HG03064 (cell line): Measurements from ENCODE around the gene CATSPER3.
"Not testable (repeated sequence)": the region's sequence is repeated elsewhere in the genome, so short reads cannot be mapped to it uniquely, and the experiment has no call there.

Experiments
- ATAC-seq: cut with Tn5 transposase; IDR thresholded peaks from one replicate; pipeline ENCODE4 v1.9.1; 2021; ENCODE audit warnings: low read depth; ENCODE audit not compliant: unreplicated experiment

The CATSPER3 gene

DNA sequence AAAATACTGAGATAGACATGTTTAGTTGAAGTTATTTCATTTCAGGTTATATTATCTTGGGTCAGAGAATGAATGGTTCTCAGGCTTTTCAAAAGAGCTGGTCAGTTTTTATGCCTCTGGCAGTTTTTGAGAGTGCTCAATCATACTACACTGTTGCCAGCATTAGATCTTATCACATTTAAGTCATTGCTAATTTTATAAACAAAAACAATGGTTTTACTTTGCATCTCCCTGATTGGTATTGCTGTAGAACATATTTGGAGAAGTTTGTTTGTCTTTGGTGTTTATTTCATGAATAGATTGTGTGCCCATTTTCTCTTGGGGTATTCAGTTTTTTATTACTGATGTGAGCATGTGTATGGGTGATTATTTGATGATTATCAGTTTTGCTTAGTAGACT lies 1.5 kb downstream of the CATSPER3 start:
- ATAC-seq: no peak

DNA sequence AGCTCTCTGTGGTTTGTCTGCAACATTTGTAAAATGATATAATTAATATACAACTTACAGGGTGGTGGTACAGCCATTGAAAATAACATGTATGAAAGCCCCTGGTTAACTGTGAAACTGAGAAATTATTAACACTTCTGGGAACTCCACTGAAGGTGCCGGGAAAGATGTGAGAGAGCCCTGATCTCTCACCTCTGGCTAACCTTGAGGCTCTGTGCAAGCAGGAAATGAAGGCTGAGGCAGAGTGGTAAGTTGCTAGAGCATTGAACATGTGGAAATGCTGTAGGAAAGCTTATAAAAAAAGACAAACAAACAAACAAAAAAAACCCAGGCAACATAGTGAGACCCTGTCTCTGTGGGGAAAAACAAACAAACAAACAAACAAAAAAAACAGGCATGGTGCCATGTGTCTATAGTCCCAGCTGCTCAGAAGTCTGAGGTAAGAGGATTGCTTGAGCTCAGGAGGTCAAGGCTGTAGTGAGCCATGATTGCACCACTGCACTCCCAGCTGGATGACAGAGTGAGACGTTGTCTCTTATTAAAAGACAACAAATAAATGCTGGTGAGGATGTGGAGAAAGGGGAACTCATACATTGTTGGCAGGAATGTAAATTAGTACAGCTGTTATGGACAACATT lies 7.5 kb downstream of the CATSPER3 start:
- no peak for ATAC-seq

DNA sequence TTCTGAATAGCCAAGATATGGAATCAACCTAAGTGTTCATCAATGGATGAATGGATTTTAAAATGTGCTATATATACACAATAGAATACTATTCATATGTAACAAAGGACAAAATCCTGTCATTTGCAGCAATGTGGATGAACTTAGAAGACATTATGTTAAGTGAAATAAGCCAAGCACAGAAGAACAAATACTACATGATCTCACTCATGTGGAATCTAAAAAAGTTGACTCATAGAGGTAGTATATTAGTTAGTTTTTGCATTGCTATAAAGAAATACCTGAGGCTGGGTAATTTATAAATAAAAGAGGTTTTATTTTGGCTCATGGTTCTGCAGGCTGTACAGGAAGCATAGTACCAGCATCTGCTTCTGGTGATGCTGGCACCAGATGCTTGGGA lies 8.1 kb downstream of the CATSPER3 start:
- ATAC-seq: no peak

DNA sequence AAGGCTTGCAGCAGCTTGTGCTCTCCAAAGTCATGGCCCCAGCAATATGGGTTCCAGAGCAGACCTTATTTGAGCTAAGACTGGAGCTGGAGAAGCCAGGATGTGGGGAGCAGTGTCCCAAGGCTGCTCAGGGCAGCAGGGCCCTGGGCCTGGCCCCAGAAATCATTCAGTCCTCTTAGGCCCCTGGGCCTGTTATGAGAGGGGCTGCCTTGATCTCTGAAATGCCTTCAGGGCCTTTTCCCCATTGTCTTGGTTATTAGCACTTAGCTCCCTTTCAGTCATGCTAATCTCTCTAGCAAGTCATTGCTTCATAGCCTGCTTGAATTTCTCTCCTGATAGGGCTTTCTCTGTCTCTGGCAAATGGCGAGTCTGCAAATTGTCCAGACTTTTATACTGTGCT lies 9.1 kb downstream of the CATSPER3 start:
- ATAC-seq: no peak

DNA sequence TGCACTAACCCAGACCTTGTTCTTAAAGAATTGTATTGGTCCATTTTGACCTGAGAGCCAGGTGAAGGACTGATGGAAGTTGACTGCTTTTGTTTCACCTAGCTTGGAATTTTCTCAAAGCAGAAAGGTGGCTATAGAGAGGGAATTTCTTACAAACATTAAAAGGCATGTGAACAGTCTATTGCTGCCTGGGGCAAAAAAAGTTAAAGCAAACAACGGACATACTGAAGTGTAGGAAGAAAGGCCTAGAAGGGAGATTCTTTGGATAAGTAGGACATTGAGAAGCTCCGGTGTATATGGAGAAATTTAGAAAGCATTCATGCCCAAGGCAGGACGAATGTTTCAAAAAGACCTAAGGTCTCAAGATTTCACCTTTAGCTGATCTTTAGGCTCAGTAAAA lies 11.7 kb downstream of the CATSPER3 start:
- no peak for ATAC-seq

DNA sequence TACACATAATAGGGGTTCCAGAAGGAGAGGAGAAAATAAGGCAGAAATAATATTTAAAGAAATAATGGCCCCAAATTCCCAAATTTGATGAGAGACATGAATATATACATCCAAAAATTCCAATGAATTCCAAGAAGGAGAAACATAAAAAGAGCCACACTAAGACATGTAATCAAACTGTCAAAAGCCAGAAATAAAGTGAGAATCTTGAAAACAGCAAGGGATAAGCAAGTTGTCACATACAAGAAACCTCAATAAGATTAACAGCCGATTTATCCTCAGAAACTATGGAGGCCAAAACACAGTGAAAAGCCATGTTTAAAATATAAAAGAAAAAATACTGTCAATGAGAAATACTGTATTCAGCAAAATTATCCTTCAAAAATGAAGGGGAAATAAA lies 14.5 kb downstream of the CATSPER3 start:
- ATAC-seq: no peak

DNA sequence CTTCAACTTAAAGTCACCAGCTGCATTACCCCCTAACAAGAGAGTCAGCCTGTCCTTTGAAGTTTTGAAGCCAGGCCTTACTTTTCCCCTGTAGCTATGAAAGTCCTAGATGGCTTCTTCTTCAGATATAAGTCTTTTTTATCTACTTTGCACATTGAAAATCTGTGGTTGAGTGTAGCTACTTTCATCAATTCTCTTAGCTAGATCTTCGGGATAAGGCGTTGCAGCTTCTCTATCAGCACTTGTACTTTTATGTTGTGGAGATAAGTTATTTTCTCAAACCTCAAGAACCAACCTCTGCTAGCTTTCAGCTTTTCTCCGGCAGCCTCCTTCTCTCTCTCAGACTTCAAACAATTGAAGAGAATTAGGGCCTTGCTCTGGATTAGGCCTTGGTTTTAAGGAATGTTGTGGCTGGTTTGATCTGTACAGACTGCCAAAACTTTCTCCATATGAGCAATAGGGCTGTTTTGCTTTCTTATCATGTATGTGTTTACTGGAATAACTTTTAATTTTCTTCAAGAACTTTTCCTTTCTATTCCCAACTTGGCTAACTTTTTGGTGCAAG lies 21.6 kb downstream of the CATSPER3 start:
- no peak for ATAC-seq

DNA sequence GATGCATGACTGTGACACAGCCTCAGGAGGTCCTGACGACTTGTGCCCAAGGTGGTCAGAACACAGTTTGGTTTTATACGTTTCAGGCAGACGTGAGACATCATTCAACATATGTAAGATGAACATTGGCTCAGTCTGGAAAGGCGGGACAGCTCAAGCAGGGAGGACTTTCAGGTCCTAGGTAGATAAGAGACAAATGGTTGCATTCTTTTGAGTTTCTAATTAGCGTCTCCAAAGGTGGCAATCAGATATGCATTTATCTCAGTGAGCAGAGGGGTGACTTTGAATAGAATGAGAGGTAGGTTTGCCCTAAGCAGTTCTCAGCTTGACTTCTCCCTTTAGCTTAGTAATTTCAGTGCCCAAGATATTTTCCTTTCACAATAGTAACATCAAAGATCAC lies 22.5 kb downstream of the CATSPER3 start:
- not testable (repeated sequence) for ATAC-seq

DNA sequence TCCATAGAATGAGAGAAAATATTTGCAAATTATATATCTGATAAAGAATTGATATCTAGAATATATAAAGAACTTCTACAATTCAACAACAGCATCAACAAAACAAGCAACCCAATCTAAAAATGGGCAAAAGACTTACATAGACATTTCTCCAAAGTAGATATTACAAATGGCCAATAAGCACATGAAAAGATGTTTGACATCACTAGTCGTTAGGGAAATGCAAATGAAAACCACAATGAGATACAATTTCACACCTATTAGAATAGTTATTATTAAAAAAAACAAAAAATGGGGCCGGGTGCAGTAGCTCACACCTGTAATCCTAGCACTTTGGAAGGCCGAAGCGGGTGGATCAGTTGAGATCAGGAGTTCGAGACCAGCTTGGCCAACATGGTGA lies 24.4 kb downstream of the CATSPER3 start:
- ATAC-seq: no peak

DNA sequence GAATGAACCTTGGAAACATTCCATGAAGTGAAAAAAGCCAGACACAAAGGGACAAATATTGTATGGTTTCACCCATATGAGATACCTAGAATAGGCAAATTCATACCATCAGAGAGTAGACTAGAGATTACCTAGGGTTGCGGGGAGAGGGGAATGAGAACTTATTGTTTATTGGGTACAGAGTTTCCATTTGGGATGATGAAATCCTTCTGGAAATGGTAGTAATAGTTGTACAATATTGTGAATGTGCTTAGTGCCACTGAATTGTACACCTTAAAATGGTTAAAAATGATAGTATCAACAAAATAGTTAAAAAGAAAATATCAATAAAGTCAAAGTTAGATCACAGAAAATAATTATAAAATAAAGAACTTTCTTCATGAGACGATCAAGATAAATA lies 25.5 kb downstream of the CATSPER3 start:
- ATAC-seq: no peak

DNA sequence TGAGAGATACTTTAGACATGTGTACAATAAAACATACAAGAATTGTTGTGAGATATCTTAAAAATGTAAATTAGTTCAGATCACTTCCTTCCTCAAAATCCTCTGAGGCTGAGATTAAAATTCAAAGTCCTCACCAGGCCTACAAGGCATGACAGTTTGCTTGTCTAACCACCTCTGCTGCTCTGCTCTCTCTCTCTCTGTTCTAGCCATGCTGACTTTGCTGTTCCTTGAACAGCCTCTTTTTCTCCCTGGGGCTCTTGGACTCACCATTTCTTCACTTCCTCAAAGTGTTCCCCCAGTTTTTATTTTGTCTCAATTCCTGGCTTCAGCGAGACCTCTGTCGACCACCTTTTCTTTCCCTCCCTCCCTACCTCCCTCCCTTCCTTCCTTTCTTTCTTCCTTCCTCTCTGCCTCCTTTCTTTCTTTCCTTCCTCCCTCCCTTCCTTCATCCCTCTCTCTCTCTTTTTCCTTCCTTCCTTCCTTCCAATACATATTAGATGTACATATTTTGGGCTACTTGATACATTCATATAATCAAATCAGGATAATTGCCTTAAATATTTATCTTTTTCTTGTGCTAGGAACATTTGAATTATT lies 27.0 kb downstream of the CATSPER3 start:
- ATAC-seq: no peak

DNA sequence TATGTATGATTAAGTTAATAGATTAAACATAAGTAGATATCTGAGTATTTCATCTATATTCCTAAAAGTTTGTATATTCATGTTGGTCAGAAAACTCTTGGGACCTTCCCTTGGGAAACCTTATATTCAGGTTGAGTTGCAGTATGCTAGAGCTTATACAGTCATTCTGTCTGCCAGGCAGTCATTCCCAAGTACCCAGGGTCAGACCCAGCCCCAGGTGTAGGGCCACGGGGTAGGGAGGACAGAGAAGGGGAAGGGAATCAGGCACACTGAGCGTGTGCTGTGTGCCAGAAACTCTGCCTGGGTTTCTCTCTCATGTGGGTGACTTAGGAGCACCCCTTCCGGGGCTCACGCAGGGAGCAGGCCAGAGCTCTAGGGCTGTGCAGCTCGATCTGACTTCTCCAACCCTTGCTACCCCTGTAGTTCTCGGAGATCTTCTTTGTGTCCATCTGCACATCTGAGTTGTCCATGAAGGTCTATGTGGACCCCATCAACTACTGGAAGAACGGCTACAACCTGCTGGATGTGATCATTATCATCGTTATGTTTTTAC lies 28.2 kb downstream of the CATSPER3 start:
- ATAC-seq: no peak

DNA sequence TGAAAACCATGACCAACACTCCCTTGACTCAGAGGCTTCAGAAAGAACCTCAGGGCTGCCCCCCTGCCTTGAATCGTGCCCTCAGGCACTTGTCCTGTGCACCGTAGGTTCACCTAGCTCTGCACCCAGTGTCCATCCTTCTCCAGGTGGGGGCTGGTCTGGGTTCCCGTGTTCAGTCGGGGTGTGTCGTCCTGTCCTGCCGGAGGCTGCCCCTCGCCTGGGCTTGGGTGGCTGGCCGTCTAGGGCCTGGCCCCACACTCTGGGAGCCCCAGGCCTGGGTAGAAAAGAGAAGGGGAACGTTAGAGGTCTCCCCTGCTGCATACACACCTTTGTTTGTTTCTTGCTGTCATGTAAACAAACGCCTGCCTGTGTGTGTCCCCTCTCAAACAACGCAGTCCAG lies 29.3 kb downstream of the CATSPER3 start:
- ATAC-seq: no peak

DNA sequence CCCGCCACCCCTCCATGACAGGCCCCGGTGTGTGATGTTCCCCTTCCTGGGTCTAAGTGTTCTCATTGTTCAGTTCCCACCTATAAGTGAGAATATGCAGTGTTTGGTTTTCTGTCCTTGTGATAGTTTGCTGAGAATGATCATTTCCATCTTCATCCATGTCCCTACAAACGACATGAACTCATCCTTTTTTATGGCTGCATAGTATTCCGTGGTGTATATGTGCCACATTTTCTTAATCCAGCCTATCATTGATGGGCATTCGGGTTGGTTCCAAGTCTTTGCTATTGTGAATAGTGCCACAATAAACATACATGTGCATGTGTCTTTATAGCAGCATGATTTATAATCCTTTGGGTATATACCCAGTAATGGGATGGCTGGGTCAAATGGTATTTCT lies 30.4 kb downstream of the CATSPER3 start:
- not testable (repeated sequence) for ATAC-seq

DNA sequence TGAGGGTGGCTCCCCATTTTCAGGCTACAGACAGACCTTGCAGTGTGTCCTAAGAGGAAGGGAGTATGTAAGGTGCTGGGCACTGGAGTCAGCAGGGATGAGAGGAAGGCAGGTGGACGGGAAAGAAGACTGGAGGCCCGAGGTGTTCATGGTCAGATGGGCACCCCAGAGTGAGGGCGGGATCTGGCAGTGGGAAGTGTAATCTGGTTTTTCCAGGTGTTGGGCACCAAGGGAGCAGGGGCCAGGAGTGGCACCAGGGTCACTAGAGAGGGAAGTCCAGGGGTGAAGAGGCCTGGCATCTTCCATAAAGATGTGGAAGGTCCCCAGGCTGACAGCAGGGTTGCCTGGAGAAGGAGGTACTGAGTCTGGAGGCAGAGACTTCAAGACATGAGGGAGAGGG lies 36.7 kb downstream of the CATSPER3 start:
- ATAC-seq: no peak

DNA sequence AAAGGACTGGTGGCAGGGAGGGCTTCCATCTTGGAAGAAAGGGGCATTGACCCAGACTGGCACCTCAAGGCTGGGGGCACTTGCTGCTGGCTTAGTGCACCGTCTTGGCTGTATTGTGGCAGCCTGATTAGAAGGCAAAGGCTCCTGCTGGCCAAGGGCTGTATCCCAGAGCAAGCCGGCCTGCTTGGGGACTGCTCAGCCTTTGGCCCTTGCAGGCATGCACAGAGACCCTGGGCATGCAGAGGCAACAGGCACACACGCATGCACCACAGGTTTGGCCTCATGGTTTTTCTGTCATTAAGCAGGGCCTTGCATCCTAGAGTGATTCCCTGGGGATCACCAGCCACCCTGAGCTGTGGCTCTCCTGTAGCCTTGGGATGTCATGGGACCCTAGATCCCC lies 37.4 kb downstream of the CATSPER3 start:
- no peak for ATAC-seq

DNA sequence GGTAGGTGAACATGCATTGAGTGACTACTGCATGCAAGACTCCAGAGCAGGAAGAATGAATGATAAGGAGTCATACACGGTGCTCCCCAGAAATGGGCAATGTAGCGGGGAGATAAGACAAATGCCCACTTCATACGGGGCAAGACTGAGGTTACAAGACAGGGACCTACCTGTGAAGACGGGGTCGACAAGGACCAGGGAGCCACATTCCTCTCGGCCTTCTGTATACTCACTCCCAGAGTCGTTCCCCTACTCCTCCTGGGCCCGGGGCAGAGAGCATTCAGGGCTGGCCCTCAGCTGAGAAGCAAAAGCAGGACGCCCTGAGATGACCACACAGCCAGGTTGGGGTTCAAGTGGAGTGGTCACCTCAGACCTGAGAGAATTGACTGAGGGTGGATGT lies 39.6 kb downstream of the CATSPER3 start:
- ATAC-seq: no peak

DNA sequence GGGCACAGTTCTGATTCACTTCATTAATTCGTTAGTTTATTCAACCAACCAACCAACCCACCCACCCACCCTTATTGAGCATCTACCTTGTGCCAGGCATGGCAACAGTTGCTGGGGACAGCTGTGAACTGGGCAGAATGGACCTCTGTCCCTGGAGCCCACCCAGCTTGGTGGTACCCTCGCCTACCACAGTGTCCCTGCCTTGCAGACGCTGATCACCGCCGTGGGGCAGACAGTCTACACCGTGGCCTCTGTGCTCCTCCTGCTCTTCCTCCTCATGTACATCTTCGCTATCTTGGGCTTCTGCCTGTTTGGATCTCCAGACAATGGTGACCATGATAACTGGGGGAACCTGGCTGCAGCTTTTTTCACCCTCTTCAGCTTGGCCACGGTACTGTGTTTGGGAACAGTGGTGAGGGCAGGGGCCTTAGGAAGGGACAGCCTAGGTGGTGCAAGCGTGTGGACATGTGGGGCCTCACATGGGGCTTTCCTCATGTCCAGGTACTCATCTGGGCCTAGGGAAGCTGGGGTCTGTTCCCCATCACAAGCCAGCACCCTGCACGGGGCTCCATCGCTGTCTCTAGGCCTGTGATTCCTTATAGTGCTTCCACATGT lies 40.1 kb downstream of the CATSPER3 start:
- no peak for ATAC-seq

DNA sequence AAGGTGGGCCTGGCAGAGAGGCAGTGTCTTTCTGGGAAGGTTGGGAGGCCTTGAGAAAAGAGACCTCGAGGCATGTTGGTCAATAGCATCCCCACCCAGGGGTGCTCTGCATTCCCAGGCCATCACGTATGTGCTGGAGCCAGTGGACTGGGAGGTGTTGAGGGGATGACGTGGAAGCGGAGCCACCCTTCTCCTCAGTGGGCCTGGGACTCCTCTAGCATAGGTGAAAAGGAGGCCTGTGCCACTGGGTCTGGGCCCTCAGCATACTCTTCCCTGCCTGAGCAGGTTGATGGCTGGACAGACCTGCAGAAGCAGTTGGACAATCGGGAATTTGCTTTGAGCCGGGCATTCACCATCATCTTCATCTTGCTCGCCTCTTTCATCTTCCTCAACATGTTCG lies 40.8 kb downstream of the CATSPER3 start:
- no peak for ATAC-seq

DNA sequence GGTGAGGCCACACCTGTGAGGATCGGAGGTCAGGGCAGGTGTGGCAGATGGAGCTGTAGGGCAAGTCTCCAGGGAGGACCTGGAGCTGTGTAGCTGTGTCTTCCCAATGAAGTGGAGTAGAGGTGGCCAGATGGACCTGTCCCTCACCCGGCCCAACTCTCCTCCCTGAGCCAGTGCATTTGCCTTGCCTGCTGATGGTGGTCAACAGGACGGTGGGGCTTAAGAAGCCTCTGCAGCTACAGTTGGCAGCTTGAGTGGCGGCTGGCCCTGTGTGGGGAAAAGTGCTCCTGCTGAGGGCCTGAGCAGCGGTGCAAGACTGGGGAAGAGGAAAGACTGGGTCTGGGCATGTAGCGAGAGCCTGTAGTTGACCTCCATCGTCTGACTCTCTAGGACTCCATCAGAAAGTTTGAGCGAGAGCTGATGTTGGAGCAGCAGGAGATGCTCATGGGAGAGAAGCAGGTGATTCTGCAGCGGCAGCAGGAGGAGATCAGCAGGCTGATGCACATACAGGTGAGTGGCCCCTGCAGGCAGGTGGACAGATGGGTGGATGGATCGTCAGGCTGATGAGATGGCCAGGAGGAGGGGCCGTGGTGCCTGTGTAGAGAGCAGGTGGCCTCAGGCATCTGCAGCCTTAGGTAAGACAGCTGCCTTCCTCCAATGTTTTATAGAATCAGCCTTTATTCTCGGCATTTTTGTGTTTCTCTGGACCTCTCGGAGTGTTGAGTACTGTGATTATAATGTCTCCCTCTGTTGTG lies 41.5 kb downstream of the CATSPER3 start:
- no peak for ATAC-seq
